ENCODE results near the gene DAPK2.
"Not testable (repeated sequence)": the region's sequence is repeated elsewhere in the genome, so short reads cannot be mapped to it uniquely, and the experiment has no call there.

DAPK2 gene

GRCh38 chr15:63973212-63974009, 72.9 kb downstream of the DAPK2 start:
- no peak for DNase-seq (ENCODE audit: low spot score)

GRCh38 chr15:63972801-63973200, 73.5 kb downstream of the DAPK2 start:
- no peak for DNase-seq (ENCODE audit: low spot score)

- no peak for DNase-seq (ENCODE audit: low spot score)
Observed at GRCh38 chr15:63971904-63972303, 74.4 kb downstream of the DAPK2 start.

- DNase-seq (ENCODE audit: low spot score) = no peak
Observed at GRCh38 chr15:63971427-63971805, 74.9 kb downstream of the DAPK2 start.

- DNase-seq (ENCODE audit: low spot score) = no peak
Observed at GRCh38 chr15:63970621-63971426, 75.5 kb downstream of the DAPK2 start.

- DNase-seq (ENCODE audit: low spot score) = no peak
Observed at GRCh38 chr15:63969652-63970421, 76.4 kb downstream of the DAPK2 start.

- no peak for DNase-seq (ENCODE audit: low spot score)
Observed at GRCh38 chr15:63968700-63969099, 77.6 kb downstream of the DAPK2 start.

GRCh38 chr15:63968122-63968524, 78.2 kb downstream of the DAPK2 start:
- DNase-seq (ENCODE audit: low spot score) = no peak

- no peak for DNase-seq (ENCODE audit: low spot score)
Observed at GRCh38 chr15:63967616-63968015, 78.7 kb downstream of the DAPK2 start.

- not testable (repeated sequence) for DNase-seq (ENCODE audit: low spot score)
Observed at GRCh38 chr15:63962947-63963721, 83.2 kb downstream of the DAPK2 start.

GRCh38 chr15:63953524-63953923, 92.8 kb downstream of the DAPK2 start:
- no peak for DNase-seq (ENCODE audit: low spot score)

- no peak for DNase-seq (ENCODE audit: low spot score)
Observed at GRCh38 chr15:63950911-63951481, 95.3 kb downstream of the DAPK2 start.

- DNase-seq (ENCODE audit: low spot score) = no peak
Observed at GRCh38 chr15:63948971-63949370, 97.3 kb downstream of the DAPK2 start.

GRCh38 chr15:63948436-63948835, 97.8 kb downstream of the DAPK2 start:
- DNase-seq (ENCODE audit: low spot score) = no peak

- DNase-seq (ENCODE audit: low spot score) = no peak
Observed at GRCh38 chr15:63947228-63947627, 99.1 kb downstream of the DAPK2 start.

GRCh38 chr15:63946524-63947065, 99.7 kb downstream of the DAPK2 start:
- no peak for DNase-seq (ENCODE audit: low spot score)

GRCh38 chr15:63945838-63946298, 100.4 kb downstream of the DAPK2 start:
- peak; percentile 18 for DNase-seq (ENCODE audit: low spot score)

GRCh38 chr15:63945007-63945788, 101.1 kb downstream of the DAPK2 start:
- peak; percentile 53 for DNase-seq (ENCODE audit: low spot score)

GRCh38 chr15:63944681-63944955, 101.7 kb downstream of the DAPK2 start:
- no peak for DNase-seq (ENCODE audit: low spot score)
